DOHH2 (cell line): ENCODE measurements around the gene TGFBR2.

ENCODE experiments used
- CTCF ChIP-seq: fragments of 200-600 bp; sonication (generic); IDR thresholded peaks from one replicate; pipeline ENCODE4 v1.5.1; 2014; ENCODE audit warnings: antibody characterized with exemption, mild to moderate bottlenecking, low read depth, low read length; ENCODE audit not compliant: poor library complexity, severe bottlenecking
- EZH2phosphoT487 ChIP-seq: fragments of 200-600 bp; sonication (generic); IDR thresholded peaks from 2 replicates; pipeline ENCODE4 v1.6.1; 2017; ENCODE audit warnings: borderline replicate concordance, mild to moderate bottlenecking, antibody characterized with exemption, low read length, moderate library complexity, mixed read lengths

GRCh38 chr3:30668051-30668609, 61.7 kb downstream of the TGFBR2 start:
- no peak for TF ChIP-seq CTCF
- TF ChIP-seq EZH2phosphoT487 = no peak
